HUES48 (cell line): ENCODE measurements around the gene USP31.

Experiments
- H3K27ac ChIP-seq: one replicate; pipeline ENCODE4 v1.7.0; 2013; ENCODE audit warnings: low read depth, low read length, inconsistent platforms
- H3K27me3 ChIP-seq: 2 replicates; pipeline ENCODE4 v1.6.1; 2013; ENCODE audit warnings: mild to moderate bottlenecking, low read length; ENCODE audit not compliant: control insufficient read depth, insufficient read depth
- H3K36me3 ChIP-seq: 2 replicates; pipeline ENCODE4 v1.6.1; 2013; ENCODE audit warnings: low read length; ENCODE audit not compliant: control insufficient read depth, insufficient read depth
- H3K4me1 ChIP-seq: 2 replicates; pipeline ENCODE4 v1.6.1; 2013; ENCODE audit warnings: mild to moderate bottlenecking, low read length; ENCODE audit not compliant: control insufficient read depth, insufficient read depth
- H3K4me3 ChIP-seq: 2 replicates; pipeline ENCODE4 v1.5.1; 2013; ENCODE audit warnings: mild to moderate bottlenecking, low read depth, low read length
- H3K9ac ChIP-seq: 2 replicates; pipeline ENCODE4 v1.6.1; 2013; ENCODE audit warnings: mild to moderate bottlenecking, low read depth, low read length, moderate library complexity
- H3K9me3 ChIP-seq: 2 replicates; pipeline ENCODE4 v1.6.1; 2013; ENCODE audit warnings: low read length; ENCODE audit not compliant: control insufficient read depth, insufficient read depth

USP31 gene

GRCh38 chr16:23182206-23182678, 33.0 kb upstream of the USP31 start:
- Histone ChIP-seq H3K27ac (no peak overlapping the region), H3K36me3 (0 out of 2 replicates have a peak, but pooled peaks cover 2% of the 10 kb centered on the region), H3K27me3 (peaks cover 25% of the 10 kb centered on the region), H3K4me1 (peaks cover 11% of the 10 kb centered on the region; the same call in 1 of the 2 replicates), H3K9me3 (no peaks in the 10 kb centered on the region), H3K4me3 (no peak overlapping the region; the same call in 1 of the 2 replicates), H3K9ac (no peak overlapping the region)

DNA sequence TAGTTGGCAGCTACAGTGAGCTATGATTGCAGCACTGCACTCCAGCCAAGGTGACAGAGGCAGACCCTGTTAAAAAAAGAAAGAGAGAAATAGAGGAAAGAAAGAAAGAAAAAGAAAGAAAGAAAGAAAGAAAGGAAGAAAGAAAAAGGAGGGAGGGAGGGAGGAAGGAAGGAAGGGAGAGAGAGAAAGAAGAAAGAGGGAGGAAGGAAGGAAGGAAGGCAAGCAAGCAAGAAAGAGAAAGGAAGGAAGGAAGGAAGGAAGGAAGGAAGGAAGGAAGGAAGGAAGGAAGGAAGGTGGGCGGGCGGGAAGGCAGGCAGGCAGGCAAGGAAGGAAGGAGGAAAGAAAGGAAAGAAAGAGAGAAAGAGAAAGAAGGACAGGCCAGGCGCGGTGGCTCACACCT, 32.3 kb upstream of the USP31 start:
- 0 out of 2 replicates have a peak, but pooled peaks cover 2% of the 10 kb centered on the region for H3K36me3 ChIP-seq
- no peak overlapping the region for H3K4me3 ChIP-seq
- no peak overlapping the region for H3K27ac ChIP-seq
- H3K9me3 ChIP-seq: no peaks in the 10 kb centered on the region
- H3K27me3 ChIP-seq: peaks cover 25% of the 10 kb centered on the region
- peaks cover 10% of the 10 kb centered on the region; the same call in 1 of the 2 replicates for H3K4me1 ChIP-seq
- H3K9ac ChIP-seq: no peak overlapping the region

DNA sequence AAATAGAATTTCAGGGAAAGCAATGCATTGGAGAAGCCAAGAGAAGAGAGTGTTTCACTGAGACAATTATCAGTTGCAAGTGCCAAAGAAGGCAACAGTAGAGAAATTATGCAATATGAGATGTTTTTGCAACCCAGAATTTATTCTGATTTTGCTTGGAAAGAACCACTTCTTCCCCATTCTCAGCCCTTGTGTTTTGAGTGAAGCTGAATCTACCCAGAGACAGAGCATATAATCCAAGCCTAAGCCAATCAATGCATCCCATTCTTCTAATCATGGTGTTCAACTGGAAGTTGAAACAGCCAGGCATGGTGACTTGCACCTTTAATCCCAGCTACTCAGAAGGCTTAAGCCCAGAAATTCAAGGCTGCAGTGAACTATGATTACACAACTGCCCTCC, 26.4 kb upstream of the USP31 start:
- no peak overlapping the region for H3K27ac ChIP-seq
- H3K9me3 ChIP-seq: no peaks in the 10 kb centered on the region
- no peak overlapping the region for H3K9ac ChIP-seq
- H3K36me3 ChIP-seq: no peaks in the 10 kb centered on the region
- H3K4me3 ChIP-seq: no peak overlapping the region
- no peaks in the 10 kb centered on the region for H3K27me3 ChIP-seq
- H3K4me1 ChIP-seq: no peaks in the 10 kb centered on the region

DNA sequence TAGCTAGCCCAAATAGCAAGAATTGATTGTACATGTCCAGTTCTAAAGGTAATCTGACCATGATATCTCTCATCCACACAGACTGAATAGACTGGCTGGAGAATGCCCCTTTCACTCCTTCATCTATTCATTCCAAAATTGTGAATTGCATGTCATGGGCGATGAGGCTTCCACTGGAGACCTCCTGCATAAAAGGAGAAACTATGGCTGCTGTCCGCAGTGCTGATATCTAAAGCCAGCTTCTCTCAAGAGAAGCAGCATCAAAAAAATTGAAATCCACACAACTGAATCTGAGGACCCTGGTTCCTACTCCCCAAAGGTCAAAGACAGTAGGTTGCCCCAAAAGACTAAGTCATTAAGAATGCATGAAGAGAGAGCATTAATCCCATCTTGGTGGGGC, 25.4 kb upstream of the USP31 start:
- Histone ChIP-seq H3K9me3 (no peaks in the 10 kb centered on the region), H3K36me3 (no peaks in the 10 kb centered on the region), H3K27me3 (no peaks in the 10 kb centered on the region), H3K27ac (no peak overlapping the region), H3K9ac (no peak overlapping the region), H3K4me3 (no peak overlapping the region), H3K4me1 (no peaks in the 10 kb centered on the region)

DNA sequence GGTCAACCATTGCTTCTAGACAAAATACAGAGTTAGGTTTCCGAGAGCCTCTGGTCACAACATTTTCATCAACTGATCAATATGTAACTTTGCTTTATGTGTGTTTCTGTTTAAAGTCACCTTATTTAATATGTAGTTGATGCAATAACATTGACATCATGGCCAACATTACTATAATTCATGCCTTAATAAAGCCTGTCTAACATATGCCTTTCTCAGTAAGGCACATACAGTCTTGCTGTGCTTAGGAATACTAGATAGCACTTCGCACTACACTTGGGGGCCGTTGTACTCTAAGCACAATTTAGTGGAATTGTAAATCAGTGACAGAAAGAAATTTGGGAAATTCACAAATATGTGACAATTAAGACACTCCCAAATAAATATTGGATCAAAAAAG, 23.7 kb upstream of the USP31 start:
- H3K27ac ChIP-seq: no peak overlapping the region
- H3K27me3 ChIP-seq: no peaks in the 10 kb centered on the region
- no peaks in the 10 kb centered on the region for H3K36me3 ChIP-seq
- no peaks in the 10 kb centered on the region for H3K4me1 ChIP-seq
- H3K9ac ChIP-seq: no peak overlapping the region
- no peak overlapping the region for H3K4me3 ChIP-seq
- H3K9me3 ChIP-seq: no peaks in the 10 kb centered on the region

DNA sequence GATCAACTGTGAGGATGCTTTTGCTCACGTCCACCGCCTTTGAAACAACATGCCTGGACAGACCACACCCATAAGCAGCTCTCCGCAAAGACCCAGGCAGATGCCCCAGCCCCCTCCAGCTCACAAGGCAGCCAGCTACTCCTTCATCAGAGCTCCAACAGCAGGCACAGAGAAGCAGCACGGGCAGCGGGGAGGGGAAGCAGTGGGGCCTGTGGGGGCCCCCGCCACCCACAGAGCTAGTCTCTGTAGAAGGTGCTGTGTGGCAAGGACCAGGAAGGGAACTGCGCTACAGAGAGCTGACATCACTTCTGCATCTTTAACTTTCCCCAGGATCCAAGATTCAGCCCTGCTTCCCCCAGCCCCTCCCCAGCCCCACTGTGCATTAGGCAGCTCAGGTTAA, 23.3 kb upstream of the USP31 start:
- H3K4me3 ChIP-seq: no peak overlapping the region
- no peaks in the 10 kb centered on the region for H3K9me3 ChIP-seq
- H3K4me1 ChIP-seq: no peaks in the 10 kb centered on the region
- H3K27me3 ChIP-seq: no peaks in the 10 kb centered on the region
- no peak overlapping the region for H3K9ac ChIP-seq
- H3K27ac ChIP-seq: no peak overlapping the region
- no peaks in the 10 kb centered on the region for H3K36me3 ChIP-seq

- Histone ChIP-seq H3K27me3 (no peaks in the 10 kb centered on the region), H3K27ac (no peak overlapping the region)
These were observed 15.5 kb upstream of the USP31 start for GRCh38 chr16:23164736-23165135.

GRCh38 chr16:23163921-23164320, 14.7 kb upstream of the USP31 start:
- H3K4me1 ChIP-seq: no peaks in the 10 kb centered on the region
- no peaks in the 10 kb centered on the region for H3K9me3 ChIP-seq
- H3K27me3 ChIP-seq: no peaks in the 10 kb centered on the region
- H3K27ac ChIP-seq: no peak overlapping the region
- no peaks in the 10 kb centered on the region for H3K36me3 ChIP-seq
- H3K9ac ChIP-seq: no peak overlapping the region
- no peak overlapping the region for H3K4me3 ChIP-seq

More at GRCh38 chr16:23164736-23165135, 15.5 kb upstream of the USP31 start:
- Histone ChIP-seq H3K9me3 (no peaks in the 10 kb centered on the region), H3K4me1 (no peaks in the 10 kb centered on the region), H3K4me3 (no peak overlapping the region), H3K9ac (no peak overlapping the region), H3K36me3 (no peaks in the 10 kb centered on the region)

DNA sequence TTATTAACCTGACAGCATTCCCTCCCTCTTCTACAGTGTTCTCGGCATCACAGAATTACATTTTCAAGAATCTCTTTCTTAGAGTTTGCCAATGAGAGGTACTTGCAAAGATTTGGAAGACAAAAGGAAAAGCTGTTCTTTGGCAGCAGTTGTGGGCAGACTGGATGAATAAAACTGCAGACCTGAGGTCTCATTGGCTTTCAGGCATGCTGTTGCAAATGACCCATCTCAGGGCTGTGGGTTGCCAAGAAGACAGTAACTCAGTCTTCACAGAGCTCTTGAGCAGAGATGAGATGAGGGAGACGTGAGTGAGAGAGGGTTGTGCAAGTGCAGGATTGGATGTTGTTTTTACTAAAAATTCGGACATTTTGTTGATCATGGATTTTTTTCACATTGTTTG, 11.3 kb upstream of the USP31 start:
- H3K4me3 ChIP-seq: no peak overlapping the region
- no peaks in the 10 kb centered on the region for H3K4me1 ChIP-seq
- no peaks in the 10 kb centered on the region for H3K27me3 ChIP-seq
- no peaks in the 10 kb centered on the region for H3K36me3 ChIP-seq
- no peaks in the 10 kb centered on the region for H3K9me3 ChIP-seq
- H3K9ac ChIP-seq: no peak overlapping the region
- no peak overlapping the region for H3K27ac ChIP-seq

DNA sequence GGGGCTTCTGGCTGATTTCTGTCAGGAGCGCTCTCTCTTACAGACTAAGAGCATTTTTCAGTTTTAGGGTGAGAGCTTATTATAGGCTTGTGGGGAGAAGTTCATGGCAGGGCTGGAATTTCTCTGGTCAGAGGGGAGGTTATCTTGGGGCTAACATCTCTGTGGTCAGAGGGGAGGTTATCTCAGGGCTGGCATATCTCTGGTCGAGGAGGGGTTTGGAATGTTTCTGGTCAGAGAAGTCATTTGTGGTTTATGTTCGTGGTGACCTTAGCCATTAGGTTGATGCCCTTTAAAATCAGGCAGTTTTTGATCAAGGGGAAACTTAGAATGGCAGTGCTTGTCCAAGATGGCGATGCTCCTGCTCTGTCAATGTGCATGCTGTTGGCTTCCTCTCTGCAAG, 10.8 kb upstream of the USP31 start:
- H3K4me3 ChIP-seq: no peak overlapping the region
- no peaks in the 10 kb centered on the region for H3K27me3 ChIP-seq
- H3K36me3 ChIP-seq: no peaks in the 10 kb centered on the region
- H3K27ac ChIP-seq: no peak overlapping the region
- H3K9me3 ChIP-seq: no peaks in the 10 kb centered on the region
- H3K4me1 ChIP-seq: no peaks in the 10 kb centered on the region
- H3K9ac ChIP-seq: no peak overlapping the region

DNA sequence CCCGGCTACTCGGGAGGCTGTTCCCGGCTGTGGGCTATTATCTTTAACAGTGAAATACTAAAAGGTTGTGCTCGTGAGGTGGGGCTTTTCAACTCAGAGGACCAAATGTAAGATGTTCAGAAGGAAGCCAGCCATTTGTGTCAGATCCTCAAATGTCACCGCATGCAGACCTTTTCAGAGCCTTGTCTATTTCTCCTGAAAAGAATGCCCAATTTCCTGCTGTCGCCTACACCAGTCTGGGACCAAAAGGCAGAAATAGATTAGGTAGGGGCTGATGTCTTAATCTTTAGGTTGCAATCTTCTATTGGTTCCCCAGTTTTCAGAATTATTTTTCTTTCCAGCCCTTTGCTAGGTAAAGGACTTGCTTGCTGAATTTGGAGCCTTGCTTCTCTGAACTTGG, 8.9 kb upstream of the USP31 start:
- Histone ChIP-seq H3K36me3 (no peaks in the 10 kb centered on the region), H3K9me3 (no peaks in the 10 kb centered on the region), H3K27me3 (no peaks in the 10 kb centered on the region), H3K9ac (no peak overlapping the region), H3K27ac (no peak overlapping the region), H3K4me1 (no peaks in the 10 kb centered on the region), H3K4me3 (no peak overlapping the region)
